ENCODE data around the gene UGT1A4. TPM values are rescaled to one million over a fixed set of nuclear protein-coding genes. Genes with fewer than 3 reads are reported as not detected.
A peak's percentile ranks its signal among the peaks of the same experiment; 100 is the strongest.

UGT1A4 gene
- total RNA-seq, 3 donors from 2014 or later: 2.4 to 7.0 (median 2.9) TPM

DNA sequence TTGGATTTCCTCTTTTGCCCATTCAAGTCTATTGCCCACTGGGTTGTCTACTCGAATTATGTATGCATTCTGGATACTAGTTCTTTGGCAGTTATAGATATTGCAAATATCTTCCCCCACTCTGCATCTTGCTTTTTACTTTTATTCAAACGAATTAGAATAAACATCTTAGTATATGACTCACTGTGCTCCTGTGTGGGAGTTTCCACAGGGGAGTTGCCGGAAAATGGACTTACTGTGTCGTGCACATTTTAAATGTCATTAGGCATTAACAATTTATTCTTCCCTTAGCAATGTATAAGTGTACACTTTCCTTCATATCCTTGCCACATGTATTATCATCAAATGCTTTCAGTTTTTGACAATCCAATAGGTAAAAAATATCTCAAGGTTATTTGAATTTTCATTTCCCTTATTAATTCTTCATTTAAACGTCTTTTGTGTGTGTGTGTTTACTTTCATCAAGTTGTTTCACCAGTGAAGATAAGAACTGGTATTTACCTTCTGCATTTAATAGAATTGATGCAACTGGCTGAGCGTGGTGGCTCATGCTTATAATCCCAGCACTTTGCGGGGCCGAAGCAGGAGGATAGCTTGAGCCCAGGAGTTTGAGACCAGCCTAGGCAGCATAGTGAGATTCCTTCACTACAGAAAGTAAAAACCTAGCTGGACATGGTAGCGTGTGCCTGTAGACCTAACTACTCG, 10.4 kb upstream of the UGT1A4 start:
- Histone ChIP-seq H3K36me3 (ENCODE audit: low read depth) (no peaks in the 10 kb centered on the region), H3K9me3 (no peaks in the 10 kb centered on the region), H3K4me1 (ENCODE audit: low read depth) (no peaks in the 10 kb centered on the region), H3K4me3 (no peak overlapping the region)
- DNase-seq (no peak), ATAC-seq (no peak)
- intact Hi-C loops (cut with DNase I, micrococcal nuclease): no loop called here
- TF ChIP-seq, protein P1, sequence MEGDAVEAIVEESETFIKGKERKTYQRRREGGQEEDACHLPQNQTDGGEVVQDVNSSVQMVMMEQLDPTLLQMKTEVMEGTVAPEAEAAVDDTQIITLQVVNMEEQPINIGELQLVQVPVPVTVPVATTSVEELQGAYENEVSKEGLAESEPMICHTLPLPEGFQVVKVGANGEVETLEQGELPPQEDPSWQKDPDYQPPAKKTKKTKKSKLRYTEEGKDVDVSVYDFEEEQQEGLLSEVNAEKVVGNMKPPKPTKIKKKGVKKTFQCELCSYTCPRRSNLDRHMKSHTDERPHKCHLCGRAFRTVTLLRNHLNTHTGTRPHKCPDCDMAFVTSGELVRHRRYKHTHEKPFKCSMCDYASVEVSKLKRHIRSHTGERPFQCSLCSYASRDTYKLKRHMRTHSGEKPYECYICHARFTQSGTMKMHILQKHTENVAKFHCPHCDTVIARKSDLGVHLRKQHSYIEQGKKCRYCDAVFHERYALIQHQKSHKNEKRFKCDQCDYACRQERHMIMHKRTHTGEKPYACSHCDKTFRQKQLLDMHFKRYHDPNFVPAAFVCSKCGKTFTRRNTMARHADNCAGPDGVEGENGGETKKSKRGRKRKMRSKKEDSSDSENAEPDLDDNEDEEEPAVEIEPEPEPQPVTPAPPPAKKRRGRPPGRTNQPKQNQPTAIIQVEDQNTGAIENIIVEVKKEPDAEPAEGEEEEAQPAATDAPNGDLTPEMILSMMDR (IDR thresholded peaks at IDR 0.05): no peak

DNA sequence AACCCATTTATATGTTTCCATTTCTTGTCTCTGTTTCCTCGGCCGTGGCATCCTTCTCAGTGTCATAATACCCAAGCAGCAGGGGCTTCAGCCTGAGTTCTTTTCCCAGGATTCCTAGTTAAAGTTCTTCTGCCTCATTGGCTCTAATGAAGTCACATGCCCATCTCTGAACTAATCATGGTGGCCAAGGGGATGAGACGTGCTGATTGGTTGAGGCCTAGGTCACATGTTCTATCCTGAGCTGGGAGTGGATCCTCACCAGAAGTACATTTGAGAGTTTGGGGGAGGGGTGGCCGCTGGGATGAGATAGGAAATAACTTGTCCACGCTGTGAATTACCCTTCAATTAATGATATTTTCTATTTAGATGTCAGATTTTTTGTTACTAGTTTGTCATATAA, 9.6 kb upstream of the UGT1A4 start:
- no peak for ATAC-seq
- Histone ChIP-seq H3K9me3 (no peaks in the 10 kb centered on the region), H3K4me3 (no peak overlapping the region), H3K36me3 (ENCODE audit: low read depth) (no peaks in the 10 kb centered on the region), H3K4me1 (ENCODE audit: low read depth) (no peaks in the 10 kb centered on the region)
- no peak for DNase-seq
- intact Hi-C loops (cut with DNase I, micrococcal nuclease): no loop called here
- TF ChIP-seq, protein P1 (IDR thresholded peaks at IDR 0.05): no peak

DNA sequence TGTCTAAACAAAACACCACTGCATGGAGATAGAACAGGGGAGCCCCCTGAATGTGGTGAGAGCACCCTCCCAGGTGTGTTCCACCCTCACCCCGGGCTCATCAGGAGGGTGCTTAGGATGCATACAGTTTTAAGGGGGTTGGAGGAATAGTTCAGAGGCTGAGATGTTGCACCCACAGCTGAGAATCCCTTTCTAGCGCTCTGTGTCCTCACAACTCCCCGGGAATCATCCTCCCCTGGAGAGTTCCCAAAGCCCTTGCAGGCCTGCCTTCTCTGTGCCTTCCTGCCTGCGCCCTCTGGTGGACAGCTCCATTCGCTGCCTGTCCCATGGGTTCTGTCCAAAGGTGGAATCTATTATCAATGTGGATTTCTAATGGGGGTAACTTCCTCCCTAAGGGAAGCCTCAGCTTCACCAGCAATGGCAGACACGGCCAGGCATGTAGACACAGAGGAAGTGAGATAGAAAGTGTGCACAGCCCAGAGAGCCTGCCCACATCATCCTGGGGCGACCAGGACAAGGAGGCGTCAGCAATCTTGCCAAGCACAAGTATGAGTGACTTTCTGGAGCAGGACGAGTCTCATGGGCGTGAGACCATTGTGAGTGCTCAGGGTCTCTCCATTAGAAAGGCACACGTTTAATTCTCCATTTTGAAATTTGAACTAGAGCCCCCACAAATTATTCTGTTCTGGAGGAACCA, 7.1 kb upstream of the UGT1A4 start:
- peak; percentile 97 for ATAC-seq
- H3K4me1 ChIP-seq (ENCODE audit: low read depth): no peaks in the 10 kb centered on the region
- TF ChIP-seq, protein P1 (IDR thresholded peaks at IDR 0.05): peak; percentile 85
- intact Hi-C loops (cut with DNase I, micrococcal nuclease): no loop called here
- H3K36me3 ChIP-seq (ENCODE audit: low read depth): no peaks in the 10 kb centered on the region
- no peaks in the 10 kb centered on the region for H3K9me3 ChIP-seq
- no peak overlapping the region for H3K4me3 ChIP-seq
- peak; percentile 76 to 90 (median 87) for DNase-seq

DNA sequence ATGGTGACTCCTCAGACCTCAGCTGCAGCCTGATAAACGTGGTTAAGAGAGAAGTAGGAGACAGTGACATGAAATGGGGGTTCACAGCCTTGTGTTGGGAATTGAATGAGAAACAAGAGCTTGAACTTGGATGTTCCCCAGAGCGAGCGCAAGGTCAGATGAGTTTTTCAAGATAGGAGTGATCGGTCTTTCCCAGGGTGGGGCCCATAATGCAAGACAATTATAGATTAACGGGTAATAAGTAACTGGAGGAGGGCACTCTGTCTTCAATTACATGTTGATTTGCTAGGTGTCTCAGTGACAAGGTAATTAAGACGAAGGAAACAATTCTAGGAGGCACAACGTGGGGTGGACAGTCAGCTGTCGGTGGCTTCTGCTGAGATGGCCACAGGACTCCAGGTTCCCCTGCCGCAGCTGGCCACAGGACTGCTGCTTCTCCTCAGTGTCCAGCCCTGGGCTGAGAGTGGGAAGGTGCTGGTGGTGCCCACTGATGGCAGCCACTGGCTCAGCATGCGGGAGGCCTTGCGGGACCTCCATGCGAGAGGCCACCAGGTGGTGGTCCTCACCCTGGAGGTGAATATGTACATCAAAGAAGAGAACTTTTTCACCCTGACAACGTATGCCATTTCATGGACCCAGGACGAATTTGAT, 5.8 kb upstream of the UGT1A4 start, which contains the start of gene UGT1A5:
TSS of gene UGT1A5 (plus strand) at position 297 of the 651 bp plus-strand sequence. CDS start at position 382, 85 bp downstream.
- intact Hi-C loops (cut with DNase I, micrococcal nuclease): no loop called here
- ATAC-seq (no peak), DNase-seq (no peak)
- Histone ChIP-seq H3K36me3 (ENCODE audit: low read depth) (no peaks in the 10 kb centered on the region), H3K9me3 (no peaks in the 10 kb centered on the region), H3K4me1 (ENCODE audit: low read depth) (no peaks in the 10 kb centered on the region), H3K4me3 (no peak within 1 kb of the TSS)
- TF ChIP-seq, protein P1 (IDR thresholded peaks at IDR 0.05): no peak

DNA sequence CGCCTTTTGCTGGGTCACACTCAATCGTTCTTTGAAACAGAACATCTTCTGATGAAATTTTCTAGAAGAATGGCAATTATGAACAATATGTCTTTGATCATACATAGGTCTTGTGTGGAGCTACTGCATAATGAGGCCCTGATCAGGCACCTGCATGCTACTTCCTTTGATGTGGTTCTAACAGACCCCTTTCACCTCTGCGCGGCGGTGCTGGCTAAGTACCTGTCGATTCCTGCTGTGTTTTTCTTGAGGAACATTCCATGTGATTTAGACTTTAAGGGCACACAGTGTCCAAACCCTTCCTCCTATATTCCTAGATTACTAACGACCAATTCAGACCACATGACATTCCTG, 5.3 kb upstream of the UGT1A4 start:
- intact Hi-C loops (cut with DNase I, micrococcal nuclease): no loop called here
- TF ChIP-seq, protein P1 (IDR thresholded peaks at IDR 0.05): no peak

More for the DNA sequence above, 5.3 kb upstream of the UGT1A4 start:
- ATAC-seq (no peak), DNase-seq (no peak)
- Histone ChIP-seq H3K4me1 (ENCODE audit: low read depth) (no peaks in the 10 kb centered on the region), H3K4me3 (no peak overlapping the region), H3K9me3 (no peaks in the 10 kb centered on the region), H3K36me3 (ENCODE audit: low read depth) (no peaks in the 10 kb centered on the region)
